ENCODE data around the gene APCDD1.

GRCh38 chr18:10422731-10423130, 31.7 kb upstream of the APCDD1 start:
- TF ChIP-seq POLR2A (IDR thresholded peaks at IDR 0.05; ENCODE audit: low read length) (no peak), GATA1 (IDR thresholded peaks at IDR 0.05; ENCODE audit: low read depth, low read length) (no peak)

Measured in erythroblast (primary cell).